Measurements from ENCODE around the gene KCNMA1. TPM values are rescaled to one million over a fixed set of nuclear protein-coding genes. Genes with fewer than 3 reads are reported as not detected.
"Not testable (repeated sequence)": the region's sequence is repeated elsewhere in the genome, so short reads cannot be mapped to it uniquely, and the experiment has no call there.

Gene KCNMA1
- total RNA-seq, 1 donor from 2014 or later, result 20.6 TPM

DNA sequence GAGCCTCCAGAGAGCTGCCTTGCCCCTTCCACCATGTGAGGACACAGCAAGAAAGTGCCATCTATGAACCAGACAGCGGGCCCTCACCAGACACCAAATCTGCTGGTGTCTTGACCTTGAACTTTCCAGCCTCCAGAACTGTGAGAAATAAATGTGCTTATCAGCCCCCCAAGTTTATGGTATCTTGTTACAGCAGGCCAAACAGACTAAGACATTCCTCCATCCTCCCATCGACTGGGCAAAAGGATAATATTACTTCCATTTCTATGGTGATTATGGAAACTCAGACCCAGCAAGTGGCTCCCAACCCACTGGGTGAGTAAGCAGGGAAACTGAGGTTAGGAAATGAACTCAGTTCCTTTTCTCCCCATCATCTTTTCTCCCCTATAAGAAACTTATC, 288.4 kb downstream of the KCNMA1 start:
- no peak for DNase-seq (ENCODE audit: low spot score)

DNA sequence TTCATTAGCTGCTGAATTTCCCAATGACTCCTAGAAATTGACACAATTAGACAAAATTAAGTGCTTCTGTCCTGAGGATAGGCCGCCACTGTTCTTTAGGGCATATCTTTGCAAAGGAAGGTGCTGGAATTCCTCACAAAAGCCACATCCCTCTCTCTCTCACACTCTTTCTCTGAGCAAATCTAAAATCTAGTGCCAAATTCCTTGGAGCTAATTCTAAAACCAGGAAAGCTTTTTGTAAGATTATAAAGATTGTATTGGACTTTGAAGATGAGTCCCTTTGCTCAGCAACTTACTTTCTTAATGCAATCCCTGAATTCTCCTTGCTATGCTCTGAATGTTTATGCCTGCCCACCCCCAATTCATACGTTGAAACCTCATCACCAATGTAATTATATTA, 288.9 kb downstream of the KCNMA1 start:
- DNase-seq (ENCODE audit: low spot score), result no peak

DNA sequence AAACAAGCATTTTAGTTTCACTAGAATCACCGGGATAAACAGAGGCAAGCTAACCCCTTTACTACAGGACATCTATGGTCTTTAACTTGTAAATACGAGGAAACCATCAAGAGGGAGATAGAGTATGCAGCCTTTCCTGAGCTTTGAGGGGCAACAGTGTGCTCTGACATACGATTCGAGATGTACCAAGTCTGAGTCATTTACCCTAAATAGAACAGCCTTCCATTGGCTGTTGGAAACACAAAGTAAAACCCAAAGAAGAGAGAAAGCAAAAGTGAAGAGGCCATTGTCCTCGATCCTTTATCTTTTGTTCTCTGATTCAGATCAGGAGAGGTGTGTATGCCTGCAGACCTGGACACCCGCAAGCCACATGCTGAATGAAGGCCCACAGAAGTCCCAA, 289.5 kb downstream of the KCNMA1 start:
- no peak for DNase-seq (ENCODE audit: low spot score)

DNA sequence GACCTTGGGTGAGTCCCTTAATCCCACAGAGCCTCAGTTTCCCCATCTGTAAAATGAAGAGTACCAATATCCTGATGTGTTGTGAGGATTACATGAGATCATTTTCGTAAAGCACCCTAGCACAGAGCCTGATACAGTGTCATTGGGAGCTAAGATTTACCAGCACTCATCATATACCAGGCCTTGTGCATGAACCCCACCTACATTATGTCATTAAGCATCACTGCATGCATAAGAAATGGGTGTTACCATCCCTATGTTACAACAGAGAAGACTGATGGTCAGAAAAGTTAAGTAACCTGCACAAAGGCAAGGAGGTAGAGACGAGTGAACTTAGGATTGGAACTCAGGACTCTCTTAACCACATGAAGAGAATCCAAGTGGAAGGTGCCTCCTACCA, 290.6 kb downstream of the KCNMA1 start:
- DNase-seq (ENCODE audit: low spot score), result no peak

DNA sequence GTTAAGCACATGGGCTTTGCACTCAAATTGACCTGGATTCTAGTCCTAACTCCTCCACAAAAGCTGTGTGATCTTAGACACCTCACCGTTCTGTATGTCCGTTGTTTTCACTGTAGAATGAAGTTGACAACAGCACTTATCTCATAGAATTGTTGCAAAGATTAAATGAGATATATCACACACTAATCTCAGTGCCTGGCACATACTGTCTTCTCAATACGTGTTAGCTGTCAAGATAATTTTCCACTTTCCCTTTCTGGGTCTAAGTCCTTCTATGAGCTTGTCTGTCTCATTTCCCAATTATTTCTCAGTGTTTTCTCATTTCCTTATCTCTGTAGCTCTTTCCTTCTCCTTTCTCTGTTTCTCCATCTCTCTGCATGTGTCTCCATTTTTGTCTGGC, 296.6 kb downstream of the KCNMA1 start:
- no peak for DNase-seq (ENCODE audit: low spot score)

DNA sequence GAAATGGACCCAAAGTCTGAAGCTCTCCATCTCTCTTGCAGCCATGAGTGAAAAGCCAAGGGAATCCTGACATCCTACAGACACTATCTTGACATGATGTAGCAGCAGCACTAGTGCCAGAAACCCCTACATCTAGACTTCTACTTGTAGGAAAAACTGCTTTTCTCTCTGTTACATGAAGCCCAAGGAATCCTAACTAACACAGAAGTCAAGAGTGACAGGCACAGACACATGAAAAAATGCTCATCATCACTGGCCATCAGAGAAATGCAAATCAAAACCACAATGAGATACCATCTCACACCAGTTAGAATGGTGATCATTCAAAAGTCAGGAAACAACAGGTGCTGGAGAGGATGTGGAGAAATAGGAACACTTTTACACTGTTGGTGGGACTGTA, 297.7 kb downstream of the KCNMA1 start:
- not testable (repeated sequence) for DNase-seq (ENCODE audit: low spot score)

DNA sequence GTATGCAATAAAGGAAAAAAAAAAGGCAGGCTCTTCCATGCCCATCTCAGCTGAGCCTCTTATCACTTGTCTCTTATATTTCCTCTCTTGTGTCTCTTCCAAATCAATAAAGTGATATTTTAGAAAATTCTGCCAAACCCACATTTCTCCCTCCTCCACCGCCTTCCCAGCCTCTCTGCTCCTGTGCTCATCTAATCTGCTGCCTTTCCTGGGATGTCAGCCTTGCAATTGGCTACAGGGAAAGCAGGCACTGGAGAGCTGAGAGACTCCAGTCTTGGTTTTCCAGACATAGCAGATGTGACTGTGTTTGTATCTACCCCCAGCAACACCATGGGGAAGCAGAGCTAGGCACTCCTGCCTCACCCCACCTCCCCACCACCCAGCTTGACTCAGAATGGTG, 298.4 kb downstream of the KCNMA1 start:
- no peak for DNase-seq (ENCODE audit: low spot score)

DNA sequence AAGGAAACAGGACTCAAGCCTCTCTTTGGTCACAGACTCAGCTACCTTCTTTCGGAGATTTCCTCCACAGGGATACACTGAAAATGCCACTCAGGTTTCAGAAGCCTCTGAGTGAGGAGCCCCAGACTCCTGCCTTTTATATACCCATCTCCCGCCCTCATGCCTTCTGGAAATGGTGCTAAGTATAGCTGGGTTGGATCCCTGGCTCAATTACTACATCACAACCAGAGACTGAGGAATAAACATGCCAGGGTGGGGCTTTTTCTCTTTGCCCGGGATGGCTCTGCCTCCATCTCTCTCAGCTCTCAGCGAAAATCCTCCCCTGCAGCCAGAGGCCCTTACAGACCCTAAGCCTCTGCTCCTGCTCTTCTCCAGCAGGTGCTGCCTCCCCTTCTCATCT, 299.5 kb downstream of the KCNMA1 start:
- no peak for DNase-seq (ENCODE audit: low spot score)

DNA sequence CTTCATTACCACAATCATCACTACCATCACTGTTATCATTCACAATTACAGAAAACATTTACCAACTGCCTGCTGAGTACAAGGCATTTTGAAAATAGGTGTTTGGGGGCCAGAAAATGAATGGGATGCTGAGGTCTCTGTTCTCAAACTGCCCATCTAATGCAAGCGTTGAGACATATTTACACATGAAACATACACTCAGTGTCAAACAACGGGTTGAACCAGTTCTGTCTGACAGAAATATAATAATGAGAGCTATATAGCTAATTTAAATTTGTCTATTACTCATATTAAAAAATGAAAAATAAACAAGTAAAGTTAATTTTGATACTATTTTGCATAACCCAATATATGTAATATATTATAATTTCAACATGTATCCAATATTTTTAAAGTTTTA, 303.1 kb downstream of the KCNMA1 start:
- no peak for DNase-seq (ENCODE audit: low spot score)

DNA sequence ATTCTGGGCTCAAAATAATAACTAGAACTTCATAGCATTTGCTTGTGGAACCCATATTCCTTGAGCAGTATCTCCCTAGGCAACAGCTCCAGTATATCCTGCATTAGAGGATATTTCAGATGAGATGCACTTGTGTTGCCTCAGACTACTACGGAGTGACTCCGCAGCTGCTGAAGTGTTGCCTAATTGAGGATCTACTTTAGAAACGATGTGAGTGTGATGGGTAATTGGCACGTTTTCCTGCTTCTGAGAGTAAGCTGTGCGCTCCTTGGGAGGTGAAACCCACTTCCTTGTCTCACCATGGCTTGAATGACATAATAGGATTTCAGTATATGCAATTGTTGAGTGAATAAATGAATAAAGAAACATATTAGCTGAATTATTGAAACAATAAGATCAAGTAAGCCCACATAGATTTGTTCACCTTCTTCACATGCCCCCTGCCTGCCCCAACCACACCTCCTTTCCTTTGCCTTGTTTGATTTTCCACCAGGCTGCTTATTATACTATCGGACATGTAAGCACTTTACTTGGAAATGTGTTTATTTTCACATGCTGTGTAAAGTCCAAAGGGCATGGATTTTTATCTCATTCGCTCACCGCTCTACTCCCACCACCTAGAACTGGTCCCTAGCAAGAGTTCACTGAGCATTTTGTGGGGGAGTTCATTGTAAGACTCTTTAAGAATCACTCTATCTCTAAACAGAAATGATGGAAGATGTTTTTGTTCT, 303.8 kb downstream of the KCNMA1 start:
- no peak for DNase-seq (ENCODE audit: low spot score)

DNA sequence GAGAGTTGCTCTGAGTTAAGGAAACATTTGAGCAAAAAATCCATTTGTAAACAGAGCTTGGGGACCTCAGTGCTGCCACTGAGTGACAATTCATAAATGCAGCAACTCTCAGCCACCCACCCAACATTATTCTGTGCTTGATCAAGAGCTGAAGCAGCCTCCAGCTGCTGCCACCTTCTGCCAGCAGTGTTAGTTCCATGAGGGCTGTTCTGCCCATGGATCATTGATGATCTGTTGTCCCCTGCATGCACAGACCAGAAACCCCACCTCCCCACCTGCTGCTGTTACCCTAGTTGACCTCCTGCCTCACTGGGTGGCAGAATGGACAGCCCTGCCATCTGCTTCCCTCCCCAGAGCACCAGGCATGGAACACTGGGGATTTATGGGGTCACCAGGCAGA, 305.4 kb downstream of the KCNMA1 start:
- no peak for DNase-seq (ENCODE audit: low spot score)

DNA sequence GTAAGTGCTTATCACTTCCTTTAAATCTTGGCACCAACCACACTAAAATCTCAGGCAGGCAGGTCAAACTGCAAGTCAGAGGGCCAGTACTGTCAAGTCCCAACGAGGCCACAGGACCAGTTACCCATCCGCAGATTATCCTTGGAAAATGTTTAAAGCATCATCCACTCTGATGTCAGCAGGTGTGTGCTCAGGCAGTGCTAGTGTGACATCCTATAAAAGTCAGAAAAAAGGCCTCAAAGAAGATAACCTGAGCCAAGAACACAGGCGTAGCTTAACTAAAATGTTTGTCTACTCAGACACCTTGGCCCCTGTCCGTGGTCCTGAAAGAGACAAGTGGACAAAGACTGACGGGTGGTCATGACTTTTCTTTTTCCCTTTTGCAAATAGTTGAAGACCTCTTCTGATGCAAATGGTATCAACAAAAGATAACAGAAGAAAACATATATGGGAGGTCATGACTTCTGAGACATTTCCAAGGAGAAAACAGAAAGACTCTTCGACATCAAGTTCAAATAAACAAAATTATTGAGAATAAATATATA, 309.3 kb downstream of the KCNMA1 start:
- no peak for DNase-seq (ENCODE audit: low spot score)

DNA sequence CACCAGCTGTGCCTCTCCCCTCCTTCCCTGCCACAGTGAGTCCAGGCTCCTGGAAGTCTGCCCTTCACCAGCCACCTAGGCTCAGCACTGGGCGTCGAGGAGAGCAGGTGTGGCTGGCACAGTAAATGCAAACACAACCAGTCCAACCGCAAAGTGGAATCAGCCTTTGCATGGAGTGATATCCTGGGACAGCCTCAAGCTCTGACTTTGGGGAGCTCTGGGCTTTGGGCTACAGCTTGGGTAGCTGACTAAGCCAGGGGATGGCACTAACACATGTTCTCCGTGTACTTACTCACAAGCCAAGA, 312.4 kb downstream of the KCNMA1 start:
- DNase-seq (ENCODE audit: low spot score), result no peak

DNA sequence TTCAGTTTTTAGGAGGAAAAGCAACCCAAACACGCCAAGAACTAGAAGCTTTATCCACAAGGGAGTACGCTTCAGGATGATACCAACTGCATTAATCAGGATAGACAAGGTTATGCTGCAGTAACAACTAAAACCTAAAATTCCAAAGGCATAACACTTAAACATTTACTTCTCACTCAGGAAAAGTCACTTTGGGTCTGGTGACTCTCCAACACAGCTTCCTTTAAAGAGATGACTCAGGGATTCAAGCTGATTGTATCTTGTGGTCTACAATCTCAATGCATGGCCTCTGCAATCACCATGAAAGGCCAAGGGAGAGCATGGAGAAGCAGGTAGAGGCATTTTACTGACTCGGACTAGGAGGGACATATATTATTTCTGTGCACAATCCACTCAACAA, 315.8 kb downstream of the KCNMA1 start:
- DNase-seq (ENCODE audit: low spot score), result no peak

DNA sequence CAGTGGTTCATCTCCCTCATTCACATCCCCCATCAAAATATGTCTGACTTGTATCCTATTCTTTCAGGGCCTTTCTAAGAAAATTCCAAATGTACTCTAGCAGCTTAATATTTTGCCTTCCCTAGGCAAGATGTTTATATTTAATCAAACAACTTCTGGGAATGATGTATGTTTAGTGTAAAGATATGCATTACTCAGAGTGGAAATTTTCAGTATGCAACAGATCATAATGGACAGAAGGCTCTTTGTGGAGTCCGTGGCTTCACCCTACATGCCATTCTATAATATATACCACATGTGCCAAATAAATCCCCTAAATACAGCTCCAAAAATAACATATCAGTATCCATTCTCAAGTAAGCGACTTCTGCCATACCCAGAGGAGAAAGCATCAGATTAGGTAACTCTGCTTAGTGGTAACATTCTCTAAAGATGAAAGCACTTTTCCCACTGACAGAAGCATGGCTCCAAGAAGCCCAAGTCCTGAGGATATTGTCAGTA, 316.6 kb downstream of the KCNMA1 start:
- no peak for DNase-seq (ENCODE audit: low spot score)

DNA sequence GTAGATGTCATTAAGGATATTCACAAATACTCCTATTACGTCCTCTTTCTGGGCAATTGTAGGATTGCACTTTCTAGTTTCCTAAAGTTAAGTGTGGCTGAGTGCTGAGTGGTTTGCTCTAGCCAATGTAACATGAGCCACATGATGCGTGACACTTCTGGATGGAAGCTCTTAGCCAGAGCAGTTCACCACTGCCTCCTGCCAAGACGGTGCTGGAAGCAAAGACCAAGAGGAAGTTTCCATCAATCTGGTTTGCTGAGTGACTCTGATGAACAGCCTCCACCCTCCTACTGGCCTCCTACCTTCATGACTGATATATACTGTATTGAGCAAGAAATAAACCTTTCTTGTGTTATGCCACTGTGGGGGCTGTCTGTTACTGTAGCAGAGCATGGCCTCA, 318.1 kb downstream of the KCNMA1 start:
- no peak for DNase-seq (ENCODE audit: low spot score)

DNA sequence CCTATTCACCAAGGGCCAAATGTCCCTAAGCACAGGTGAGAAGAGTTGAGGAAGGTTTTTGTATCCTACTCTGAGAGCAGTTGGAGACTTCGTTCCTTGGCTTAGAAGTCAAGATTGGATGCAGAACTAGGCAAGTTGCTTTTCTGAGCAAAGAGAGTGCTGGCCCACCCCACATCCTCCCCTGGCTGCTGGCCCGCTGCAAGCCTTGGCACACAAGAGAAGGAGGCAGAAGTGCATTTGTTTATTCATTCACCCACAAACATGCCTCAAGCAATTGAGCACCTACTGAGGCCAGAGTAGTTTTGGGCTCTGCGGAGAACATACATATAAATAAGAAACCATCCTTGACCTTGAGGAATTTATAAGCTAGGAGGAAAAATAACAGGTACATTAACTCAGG, 318.9 kb downstream of the KCNMA1 start:
- no peak for DNase-seq (ENCODE audit: low spot score)

DNA sequence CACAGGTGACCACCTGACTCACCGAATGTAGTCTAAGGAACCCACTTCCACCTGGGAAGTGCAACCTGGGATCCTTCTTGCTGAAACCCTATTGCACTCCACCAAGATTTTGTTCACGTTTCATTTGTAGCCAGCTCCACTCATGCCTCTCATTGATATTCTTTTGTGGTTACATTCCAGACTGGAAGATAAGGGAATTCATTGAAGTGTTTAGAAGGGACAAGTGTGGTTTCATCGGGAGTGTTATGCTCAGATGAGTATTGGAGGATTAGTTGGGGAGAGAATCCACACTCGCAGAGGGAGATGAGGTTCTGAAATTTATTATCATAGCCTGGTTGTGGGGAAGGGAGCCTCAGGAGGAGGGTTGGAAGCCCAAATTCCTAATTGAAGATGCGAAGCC, 320.4 kb downstream of the KCNMA1 start:
- DNase-seq (ENCODE audit: low spot score), result no peak

DNA sequence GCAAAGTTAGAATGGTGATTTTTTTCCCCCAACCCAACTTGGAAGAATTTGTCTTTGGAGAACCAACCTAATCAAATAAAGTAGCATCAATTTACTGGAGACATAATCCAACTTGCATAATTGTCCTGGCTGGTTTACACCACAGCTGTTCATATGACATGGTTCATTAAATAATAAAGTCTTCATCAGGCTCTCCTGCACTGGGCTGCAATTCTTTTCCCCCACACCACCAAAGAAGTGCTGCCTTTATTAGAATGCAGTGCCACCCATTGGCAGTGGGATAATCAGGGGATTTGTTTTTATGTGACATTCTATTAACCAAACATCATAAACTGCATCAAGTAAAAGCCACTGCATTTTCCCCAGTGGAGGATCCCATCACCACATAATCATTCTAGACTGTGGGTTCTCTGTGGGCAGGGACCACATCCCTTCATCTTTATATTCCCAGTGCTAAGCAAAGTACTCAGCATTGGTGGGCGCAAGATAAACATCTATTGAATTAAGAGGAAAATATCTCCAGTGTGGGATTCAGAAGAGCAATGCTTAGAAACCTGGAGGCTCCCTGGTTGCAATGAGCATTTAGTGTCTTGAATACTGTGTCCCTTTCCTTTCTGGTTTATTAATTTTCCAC, 322.0 kb downstream of the KCNMA1 start:
- DNase-seq (ENCODE audit: low spot score), result no peak

DNA sequence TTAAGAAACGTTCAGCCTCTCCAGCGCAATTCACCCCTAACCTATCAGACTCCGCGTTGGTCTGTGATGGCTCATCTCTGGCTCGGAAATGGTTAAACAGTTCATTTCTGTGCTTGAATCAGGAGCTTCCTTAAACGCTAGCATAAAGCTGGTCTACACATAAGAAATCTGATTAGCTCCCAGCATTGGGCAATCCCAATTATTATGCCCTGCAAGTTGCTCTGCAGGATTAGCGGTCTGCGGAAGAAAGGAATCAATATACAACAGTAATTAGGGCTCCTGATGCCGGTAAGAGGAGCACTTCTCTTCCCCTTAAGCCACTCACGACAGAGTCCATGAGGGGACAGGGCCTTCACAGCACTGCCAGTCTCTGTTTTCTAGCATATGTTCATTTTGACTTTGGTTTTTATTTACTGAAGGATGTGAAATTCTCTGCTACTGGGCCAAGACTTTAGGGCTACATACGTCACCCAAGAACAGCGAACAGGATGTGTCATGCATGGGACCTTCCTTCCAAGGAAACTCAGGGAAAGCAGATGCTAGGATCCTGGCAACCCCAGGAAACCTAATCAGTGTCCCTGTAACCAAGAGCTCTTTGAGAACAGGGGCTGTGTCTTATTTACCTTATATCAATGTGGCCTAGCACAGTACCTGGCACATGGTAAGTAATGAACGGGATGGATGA, 324.4 kb downstream of the KCNMA1 start:
- no peak for DNase-seq (ENCODE audit: low spot score)

DNA sequence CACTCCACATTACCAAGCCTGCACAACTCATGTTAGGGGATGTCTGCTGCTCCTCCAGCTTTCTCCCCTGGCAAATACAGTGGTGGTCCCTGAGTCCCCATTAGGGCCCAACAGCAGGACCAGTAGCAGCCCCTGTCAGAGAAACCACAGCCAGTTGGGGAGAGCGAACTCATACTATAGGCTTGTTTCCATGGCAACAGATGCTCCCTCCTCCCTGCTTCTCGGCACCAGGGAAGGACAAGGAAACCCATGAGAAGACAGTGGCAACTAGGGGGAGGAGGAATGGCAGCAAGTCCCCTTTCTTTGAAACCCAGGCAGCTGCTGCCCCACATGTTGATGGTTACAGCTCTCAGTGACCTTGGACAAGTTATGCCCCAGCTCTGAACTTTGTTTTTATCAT, 326.4 kb downstream of the KCNMA1 start:
- no peak for DNase-seq (ENCODE audit: low spot score)

DNA sequence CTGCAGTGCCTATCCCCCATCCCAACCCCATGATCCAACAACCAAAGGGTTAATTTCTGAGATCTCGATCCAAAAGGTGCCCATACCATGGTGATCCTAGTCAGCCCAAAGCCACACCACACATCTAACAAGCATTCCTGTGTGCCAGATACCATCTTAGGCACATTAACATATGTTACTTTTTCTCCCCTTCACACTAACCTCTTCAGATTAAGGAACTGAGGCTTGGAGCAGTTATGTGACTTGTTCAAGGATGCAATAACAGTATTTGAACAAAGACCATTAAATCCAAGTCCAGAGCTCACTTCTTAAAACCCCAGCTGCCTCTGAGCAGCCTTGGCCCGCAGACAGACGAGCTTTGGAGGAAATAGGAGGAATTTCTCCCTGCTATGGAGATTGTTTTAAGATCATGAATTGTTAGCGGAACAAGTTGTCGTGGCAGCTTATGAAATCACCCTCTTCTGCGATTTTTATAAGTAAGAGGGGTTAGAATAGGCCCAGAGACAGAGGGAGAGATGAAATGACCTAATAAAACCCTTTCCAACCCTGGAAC, 327.2 kb downstream of the KCNMA1 start:
- no peak for DNase-seq (ENCODE audit: low spot score)

Data from mesenteric fat pad (tissue), 1 donor.